G401 (cell line): ENCODE results near the gene CLSTN2. TPM values are rescaled to one million over a fixed set of nuclear protein-coding genes. Genes with fewer than 3 reads are reported as not detected.

ENCODE experiments used
- DNase-seq: peaks from one replicate; pipeline ENCODE4 v3.0.0-alpha.2; 2015; ENCODE audit warnings: low spot score
- in situ Hi-C: cut with HindIII; loops from 2 replicates; pipeline ENCODE4 v1.10.0; 2016; ENCODE audit warnings: low sequenced_read_pairs, mixed read lengths
- total RNA-seq: library from RNA; depleted of rRNA; stranded (reverse); fragments of >200 nt; shearing (Covaris generic); gene quantifications from 2 replicates; pipeline ENCODE4 v1.2.3, GENCODE V29; 2014

The CLSTN2 gene
- total RNA-seq, 1 experiment from 2014 or later, result 5.2 TPM

GRCh38 chr3:140242818-140243276, 307.9 kb downstream of the CLSTN2 start:
- DNase-seq, result no peak
- in situ Hi-C loops, result no loop called here

GRCh38 chr3:140243575-140243974, 308.6 kb downstream of the CLSTN2 start:
- in situ Hi-C loops, result no loop called here
- DNase-seq, result no peak

GRCh38 chr3:140244893-140245292, 309.9 kb downstream of the CLSTN2 start:
- in situ Hi-C loops, result no loop called here
- DNase-seq, result no peak

GRCh38 chr3:140246578-140246977, 311.6 kb downstream of the CLSTN2 start:
- in situ Hi-C loops, result no loop called here
- no peak for DNase-seq

GRCh38 chr3:140247775-140248174, 312.8 kb downstream of the CLSTN2 start:
- no peak for DNase-seq
- in situ Hi-C loops, result no loop called here

- no peak for DNase-seq
These were observed 314.2 kb downstream of the CLSTN2 start for GRCh38 chr3:140249188-140249587.

GRCh38 chr3:140250010-140250855, 315.2 kb downstream of the CLSTN2 start:
- in situ Hi-C loops, result no loop called here
- DNase-seq, result no peak

More at GRCh38 chr3:140249188-140249587, 314.2 kb downstream of the CLSTN2 start:
- in situ Hi-C loops, result no loop called here

- DNase-seq, result no peak
- in situ Hi-C loops, result no loop called here
These were observed 316.0 kb downstream of the CLSTN2 start for GRCh38 chr3:140250945-140251344.

GRCh38 chr3:140251678-140252077, 316.7 kb downstream of the CLSTN2 start:
- no peak for DNase-seq

GRCh38 chr3:140252812-140253656, 318.0 kb downstream of the CLSTN2 start:
- no peak for DNase-seq
- in situ Hi-C loops, result no loop called here

More at GRCh38 chr3:140251678-140252077, 316.7 kb downstream of the CLSTN2 start:
- in situ Hi-C loops, result no loop called here

- in situ Hi-C loops, result no loop called here
These were observed 323.3 kb downstream of the CLSTN2 start for GRCh38 chr3:140258222-140258724.

GRCh38 chr3:140265302-140265701, 330.3 kb downstream of the CLSTN2 start:
- no peak for DNase-seq
- in situ Hi-C loops, result no loop called here

More at GRCh38 chr3:140258222-140258724, 323.3 kb downstream of the CLSTN2 start:
- no peak for DNase-seq

- DNase-seq, result no peak
- in situ Hi-C loops, result no loop called here
These were observed 333.1 kb downstream of the CLSTN2 start for GRCh38 chr3:140268103-140268502.

- in situ Hi-C loops, result no loop called here
- no peak for DNase-seq
These were observed 333.6 kb downstream of the CLSTN2 start for GRCh38 chr3:140268610-140269009.

- in situ Hi-C loops, result no loop called here
- DNase-seq, result no peak
These were observed 335.3 kb downstream of the CLSTN2 start for GRCh38 chr3:140270329-140270728.

GRCh38 chr3:140273542-140274195, 338.7 kb downstream of the CLSTN2 start:
- in situ Hi-C loops, result no loop called here
- no peak for DNase-seq

GRCh38 chr3:140274429-140274828, 339.4 kb downstream of the CLSTN2 start:
- in situ Hi-C loops, result no loop called here
- DNase-seq, result no peak

- DNase-seq, result peak; percentile 3
- in situ Hi-C loops, result no loop called here
These were observed 341.7 kb downstream of the CLSTN2 start for GRCh38 chr3:140276703-140277102.

- in situ Hi-C loops, result no loop called here
- no peak for DNase-seq
These were observed 342.9 kb downstream of the CLSTN2 start for GRCh38 chr3:140277886-140278285.
